ENCODE results near the gene CNPY3. TPM values are rescaled to one million over a fixed set of nuclear protein-coding genes. Genes with fewer than 3 reads are reported as not detected.

The CNPY3 gene
- total RNA-seq, 1 donor from 2014 or later = 59.0 TPM

- TF ChIP-seq CTCF (conservative IDR thresholded peaks at IDR 0.05; ENCODE audit: low read depth, low read length) = no peak
- no peak for DNase-seq (ENCODE audit: low read depth)
- H3K4me3 ChIP-seq (ENCODE audit: low read depth, low read length) = no peak overlapping the region
Measured at GRCh38 chr6:42973926-42974325, 44.6 kb downstream of the CNPY3 start.

GRCh38 chr6:42974919-42975505, 45.7 kb downstream of the CNPY3 start:
- H3K4me3 ChIP-seq (ENCODE audit: low read depth, low read length) = no peak overlapping the region
- no peak for TF ChIP-seq CTCF (conservative IDR thresholded peaks at IDR 0.05; ENCODE audit: low read depth, low read length)
- DNase-seq (ENCODE audit: low read depth) = no peak

- H3K4me3 ChIP-seq (ENCODE audit: low read depth, low read length) = peak overlapping the region; percentile 90
- no peak for TF ChIP-seq CTCF (conservative IDR thresholded peaks at IDR 0.05; ENCODE audit: low read depth, low read length)
- no peak for DNase-seq (ENCODE audit: low read depth)
Measured at GRCh38 chr6:42978487-42978838, 49.2 kb downstream of the CNPY3 start.

GRCh38 chr6:42978839-42979522, 49.7 kb downstream of the CNPY3 start, which contains the start of gene PEX6:
Gene PEX6 (minus strand): TSS chr6:42979181. CDS start chr6:42979150, 31 bp downstream.
- TF ChIP-seq CTCF (conservative IDR thresholded peaks at IDR 0.05; ENCODE audit: low read depth, low read length) = no peak
- peak; percentile 36 for DNase-seq (ENCODE audit: low read depth)
- H3K4me3 ChIP-seq (ENCODE audit: low read depth, low read length) = peak within 1 kb of the TSS; percentile 90

GRCh38 chr6:42979523-42980177, 50.4 kb downstream of the CNPY3 start:
- no peak for DNase-seq (ENCODE audit: low read depth)
- TF ChIP-seq CTCF (conservative IDR thresholded peaks at IDR 0.05; ENCODE audit: low read depth, low read length) = no peak
- H3K4me3 ChIP-seq (ENCODE audit: low read depth, low read length) = peak overlapping the region; percentile 90

GRCh38 chr6:42981836-42982235, 52.6 kb downstream of the CNPY3 start:
- no peak for TF ChIP-seq CTCF (conservative IDR thresholded peaks at IDR 0.05; ENCODE audit: low read depth, low read length)
- no peak for DNase-seq (ENCODE audit: low read depth)
- H3K4me3 ChIP-seq (ENCODE audit: low read depth, low read length) = no peak overlapping the region

Data from epithelial cell of proximal tubule (primary cell).